C4-2B (cell line): ENCODE results near the gene CRIP1.

ENCODE experiments used
- H3K27ac ChIP-seq: fragments of 450-650 bp; 2 replicates; pipeline ENCODE4 v1.5.1; 2017
- ZFX ChIP-seq: fragments of 450-650 bp; IDR thresholded peaks from 2 replicates; pipeline ENCODE4 v1.6.1; 2017
- TF ChIP-seq, protein P1 (sequence below): fragments of 450-650 bp; conservative IDR thresholded peaks from 2 replicates; pipeline ENCODE4 v1.5.1; 2017; ENCODE audit warnings: mild to moderate bottlenecking

CRIP1 gene

GRCh38 chr14:105499256-105500035 lies 12.8 kb downstream of the CRIP1 start:
- TF ChIP-seq, protein P1, sequence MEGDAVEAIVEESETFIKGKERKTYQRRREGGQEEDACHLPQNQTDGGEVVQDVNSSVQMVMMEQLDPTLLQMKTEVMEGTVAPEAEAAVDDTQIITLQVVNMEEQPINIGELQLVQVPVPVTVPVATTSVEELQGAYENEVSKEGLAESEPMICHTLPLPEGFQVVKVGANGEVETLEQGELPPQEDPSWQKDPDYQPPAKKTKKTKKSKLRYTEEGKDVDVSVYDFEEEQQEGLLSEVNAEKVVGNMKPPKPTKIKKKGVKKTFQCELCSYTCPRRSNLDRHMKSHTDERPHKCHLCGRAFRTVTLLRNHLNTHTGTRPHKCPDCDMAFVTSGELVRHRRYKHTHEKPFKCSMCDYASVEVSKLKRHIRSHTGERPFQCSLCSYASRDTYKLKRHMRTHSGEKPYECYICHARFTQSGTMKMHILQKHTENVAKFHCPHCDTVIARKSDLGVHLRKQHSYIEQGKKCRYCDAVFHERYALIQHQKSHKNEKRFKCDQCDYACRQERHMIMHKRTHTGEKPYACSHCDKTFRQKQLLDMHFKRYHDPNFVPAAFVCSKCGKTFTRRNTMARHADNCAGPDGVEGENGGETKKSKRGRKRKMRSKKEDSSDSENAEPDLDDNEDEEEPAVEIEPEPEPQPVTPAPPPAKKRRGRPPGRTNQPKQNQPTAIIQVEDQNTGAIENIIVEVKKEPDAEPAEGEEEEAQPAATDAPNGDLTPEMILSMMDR: no peak
- no peak for TF ChIP-seq ZFX
- no peak overlapping the region for H3K27ac ChIP-seq

DNA sequence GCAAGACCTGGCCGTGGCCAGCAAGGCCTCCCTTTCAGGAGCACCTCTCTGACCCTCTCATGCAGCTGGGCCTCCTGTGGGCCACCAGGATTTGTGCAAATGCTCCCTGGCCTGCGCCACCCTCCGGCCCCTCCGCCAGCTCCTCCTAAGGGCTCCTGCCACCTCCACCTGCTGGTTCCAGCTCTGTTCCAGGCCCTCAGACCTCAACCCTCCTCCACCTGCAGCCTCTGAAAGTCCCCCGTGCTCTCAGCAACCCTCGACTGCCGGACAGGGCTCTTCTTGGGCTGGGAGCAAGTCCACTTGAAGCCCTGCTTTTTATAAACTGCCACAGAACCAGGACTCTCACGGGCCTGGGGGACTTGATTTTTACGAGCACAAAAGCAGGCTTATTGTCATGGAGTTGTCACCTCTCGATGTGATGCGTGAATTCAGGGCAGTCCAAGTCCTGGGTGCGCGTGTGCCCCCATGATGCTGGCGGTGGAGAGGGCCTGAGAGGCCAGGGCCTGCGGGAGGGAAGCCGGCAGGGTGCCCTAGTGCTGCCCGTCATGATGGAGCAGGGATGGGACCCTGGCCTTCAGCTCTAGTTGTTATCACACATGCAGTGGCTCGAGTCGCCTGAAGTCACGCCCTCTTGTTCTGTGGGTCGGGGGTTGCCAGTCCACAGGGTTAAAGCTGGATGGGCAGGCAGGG lies 13.5 kb downstream of the CRIP1 start:
- no peak for TF ChIP-seq ZFX
- TF ChIP-seq, protein P1: no peak
- no peak overlapping the region for H3K27ac ChIP-seq

- no peak overlapping the region for H3K27ac ChIP-seq
- TF ChIP-seq, protein P1: no peak
- no peak for TF ChIP-seq ZFX
These were observed 14.0 kb downstream of the CRIP1 start for GRCh38 chr14:105500726-105501101.

- TF ChIP-seq ZFX: no peak
- TF ChIP-seq, protein P1: no peak
- no peak overlapping the region for H3K27ac ChIP-seq
These were observed 15.0 kb downstream of the CRIP1 start for GRCh38 chr14:105501504-105502291.

DNA sequence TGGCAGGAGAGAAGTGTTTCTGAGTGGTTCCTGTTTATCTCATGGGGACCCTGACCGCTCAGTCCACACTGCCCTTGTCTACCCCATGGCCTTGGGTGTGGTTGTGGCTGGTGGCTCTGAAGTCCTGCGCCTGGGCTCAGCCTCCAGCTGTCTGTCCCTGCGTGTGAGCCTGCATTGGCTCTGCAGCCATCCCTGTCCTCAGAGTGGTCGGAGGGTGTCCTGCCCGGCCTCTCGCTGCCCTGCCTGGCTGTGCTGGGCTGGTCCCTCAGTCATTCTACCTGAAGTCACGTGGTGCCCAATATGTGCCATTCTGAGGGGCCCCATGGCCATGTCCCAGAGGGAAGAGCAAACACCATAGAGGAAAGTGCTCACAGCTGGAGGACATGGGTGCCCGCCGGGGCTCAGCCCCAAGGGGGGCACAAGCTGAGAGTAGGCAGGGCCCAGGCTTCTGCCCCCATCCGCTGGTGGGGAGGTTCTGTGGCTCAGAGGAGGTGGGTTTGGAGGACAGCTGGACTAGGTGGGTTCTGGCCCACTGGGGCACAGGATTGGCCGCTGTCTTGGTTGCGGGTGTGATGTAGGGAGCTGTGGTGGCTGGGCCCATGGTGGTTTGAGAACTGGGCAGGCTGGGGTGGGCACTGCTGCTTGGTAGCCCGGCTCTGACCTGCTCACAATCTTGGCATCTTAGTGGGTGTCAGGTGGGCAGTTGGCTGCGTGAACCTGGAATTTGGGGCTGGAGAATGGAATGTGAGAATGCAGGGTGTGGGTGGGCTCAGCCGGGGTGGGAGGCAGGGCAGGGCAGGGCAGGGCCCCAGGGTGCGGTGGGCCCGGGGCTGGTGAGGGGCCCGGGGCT lies 16.0 kb downstream of the CRIP1 start:
- TF ChIP-seq ZFX: no peak
- TF ChIP-seq, protein P1: no peak
- H3K27ac ChIP-seq: no peak overlapping the region

GRCh38 chr14:105503296-105503640 lies 16.6 kb downstream of the CRIP1 start:
- H3K27ac ChIP-seq: no peak overlapping the region
- TF ChIP-seq ZFX: no peak
- TF ChIP-seq, protein P1: no peak
